ENCODE data around the gene CEP104.
"Not testable (repeated sequence)": the region's sequence is repeated elsewhere in the genome, so short reads cannot be mapped to it uniquely, and the experiment has no call there.

CEP104 gene

DNA sequence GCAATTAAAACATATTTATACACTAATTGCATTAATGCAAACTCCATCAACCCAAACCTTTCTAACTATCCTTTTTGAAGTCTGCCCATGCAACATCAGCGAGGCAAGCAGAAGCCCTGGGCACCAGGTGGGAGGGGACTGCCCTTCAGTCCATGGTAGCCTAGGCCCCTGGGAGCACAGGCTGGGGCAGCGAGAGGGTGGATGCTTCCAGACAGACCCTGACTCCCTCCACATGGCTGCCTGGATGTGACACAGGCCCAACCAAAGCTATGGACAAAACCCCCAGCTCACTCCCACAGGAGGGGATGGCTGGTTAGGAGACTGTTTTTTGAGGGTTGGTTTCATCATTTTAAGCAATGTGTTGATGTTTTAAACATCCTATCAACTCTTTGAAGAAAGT lies 42.9 kb downstream of the CEP104 start:
- Histone ChIP-seq H3K27ac (ENCODE audit: low read depth, low read length) (no peak overlapping the region), H3K36me3 (ENCODE audit: control insufficient read depth, low read length) (peaks cover 11% of the 10 kb centered on the region), H3K9me2 (replicated peaks; ENCODE audit: control insufficient read depth, low read length) (no peaks in the 10 kb centered on the region), H3K4me1 (ENCODE audit: control insufficient read depth, low read length) (no peaks in the 10 kb centered on the region), H3K79me2 (ENCODE audit: control insufficient read depth, low read length) (no peaks in the 10 kb centered on the region), H4K20me1 (ENCODE audit: control insufficient read depth, insufficient read depth, low read depth, low read length) (no peaks in the 10 kb centered on the region), H3K9me3 (ENCODE audit: control insufficient read depth, insufficient read depth, low read length) (no peaks in the 10 kb centered on the region), H3K27me3 (ENCODE audit: control insufficient read depth, low read length) (no peaks in the 10 kb centered on the region), H3F3A (ENCODE audit: control insufficient read depth, insufficient read depth) (peaks cover 7% of the 10 kb centered on the region; the same call in 1 of the 2 replicates), H3K4me3 (ENCODE audit: low read length) (no peak overlapping the region), H3K4me2 (ENCODE audit: low read length) (no peak overlapping the region)
- no peak for TF ChIP-seq EZH2phosphoT487 (IDR thresholded peaks at IDR 0.05; ENCODE audit: borderline replicate concordance, low read length)
- TF ChIP-seq, protein P1, sequence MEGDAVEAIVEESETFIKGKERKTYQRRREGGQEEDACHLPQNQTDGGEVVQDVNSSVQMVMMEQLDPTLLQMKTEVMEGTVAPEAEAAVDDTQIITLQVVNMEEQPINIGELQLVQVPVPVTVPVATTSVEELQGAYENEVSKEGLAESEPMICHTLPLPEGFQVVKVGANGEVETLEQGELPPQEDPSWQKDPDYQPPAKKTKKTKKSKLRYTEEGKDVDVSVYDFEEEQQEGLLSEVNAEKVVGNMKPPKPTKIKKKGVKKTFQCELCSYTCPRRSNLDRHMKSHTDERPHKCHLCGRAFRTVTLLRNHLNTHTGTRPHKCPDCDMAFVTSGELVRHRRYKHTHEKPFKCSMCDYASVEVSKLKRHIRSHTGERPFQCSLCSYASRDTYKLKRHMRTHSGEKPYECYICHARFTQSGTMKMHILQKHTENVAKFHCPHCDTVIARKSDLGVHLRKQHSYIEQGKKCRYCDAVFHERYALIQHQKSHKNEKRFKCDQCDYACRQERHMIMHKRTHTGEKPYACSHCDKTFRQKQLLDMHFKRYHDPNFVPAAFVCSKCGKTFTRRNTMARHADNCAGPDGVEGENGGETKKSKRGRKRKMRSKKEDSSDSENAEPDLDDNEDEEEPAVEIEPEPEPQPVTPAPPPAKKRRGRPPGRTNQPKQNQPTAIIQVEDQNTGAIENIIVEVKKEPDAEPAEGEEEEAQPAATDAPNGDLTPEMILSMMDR (IDR thresholded peaks at IDR 0.05; ENCODE audit: low read depth, low read length, poor library complexity, severe bottlenecking) = no peak

DNA sequence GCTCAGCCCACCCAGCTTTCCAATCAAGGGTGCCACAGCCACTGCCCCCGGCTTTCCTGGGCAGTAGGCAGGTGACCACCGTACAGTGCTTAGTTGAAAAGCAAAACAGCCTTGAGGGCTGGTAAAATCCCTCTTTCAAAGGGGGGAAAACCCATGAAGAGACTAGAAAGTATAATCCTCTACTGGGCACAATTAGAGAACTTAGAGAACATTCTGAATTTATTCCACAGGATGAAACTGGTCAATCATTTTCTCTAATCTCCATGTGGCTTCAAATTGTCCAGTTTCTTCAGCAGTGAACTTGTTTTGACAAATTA lies 45.5 kb downstream of the CEP104 start:
- no peaks in the 10 kb centered on the region for H3K79me2 ChIP-seq (ENCODE audit: control insufficient read depth, low read length)
- peaks cover 11% of the 10 kb centered on the region for H3K36me3 ChIP-seq (ENCODE audit: control insufficient read depth, low read length)
- no peaks in the 10 kb centered on the region for H4K20me1 ChIP-seq (ENCODE audit: control insufficient read depth, insufficient read depth, low read depth, low read length)
- H3K4me2 ChIP-seq (ENCODE audit: low read length) = no peak overlapping the region
- H3K4me1 ChIP-seq (ENCODE audit: control insufficient read depth, low read length) = no peaks in the 10 kb centered on the region
- H3F3A ChIP-seq (ENCODE audit: control insufficient read depth, insufficient read depth) = peaks cover 7% of the 10 kb centered on the region; the same call in 1 of the 2 replicates
- no peak for TF ChIP-seq EZH2phosphoT487 (IDR thresholded peaks at IDR 0.05; ENCODE audit: borderline replicate concordance, low read length)
- TF ChIP-seq, protein P1 (IDR thresholded peaks at IDR 0.05; ENCODE audit: low read depth, low read length, poor library complexity, severe bottlenecking) = no peak
- H3K27ac ChIP-seq (ENCODE audit: low read depth, low read length) = no peak overlapping the region
- no peaks in the 10 kb centered on the region for H3K27me3 ChIP-seq (ENCODE audit: control insufficient read depth, low read length)
- no peak overlapping the region for H3K4me3 ChIP-seq (ENCODE audit: low read length)
- H3K9me3 ChIP-seq (ENCODE audit: control insufficient read depth, insufficient read depth, low read length) = no peaks in the 10 kb centered on the region
- no peaks in the 10 kb centered on the region for H3K9me2 ChIP-seq (replicated peaks; ENCODE audit: control insufficient read depth, low read length)

DNA sequence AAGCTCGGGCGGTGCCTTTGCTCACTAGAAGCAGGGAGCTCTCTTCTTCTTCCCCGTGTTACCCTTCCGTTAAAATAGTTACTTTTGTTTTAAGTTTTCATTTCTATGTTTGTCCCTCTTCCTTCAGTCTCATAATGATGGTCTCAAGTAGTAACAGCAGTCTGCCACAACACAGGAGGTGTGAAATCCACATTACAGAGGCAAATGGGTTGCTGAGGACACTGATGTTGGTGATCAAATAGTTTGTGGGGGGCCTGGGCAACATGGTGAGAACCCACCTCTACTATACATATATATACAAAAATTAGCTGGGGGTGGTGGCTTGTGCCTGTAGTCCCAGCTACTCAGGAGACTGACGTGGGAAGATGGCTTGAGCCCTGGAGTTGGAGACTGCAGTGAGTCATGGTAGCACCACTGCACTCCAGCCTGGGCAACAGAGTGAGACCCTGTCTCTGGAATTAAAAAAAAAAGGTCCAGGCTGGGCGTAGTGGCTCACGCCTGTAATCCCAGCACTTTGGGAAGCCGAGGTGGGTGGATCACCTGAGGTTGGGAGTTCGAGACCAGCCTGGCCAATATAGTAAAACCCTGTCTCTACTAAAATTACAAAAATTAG lies 46.8 kb downstream of the CEP104 start:
- not testable (repeated sequence) for H3K27ac ChIP-seq (ENCODE audit: low read depth, low read length); H4K20me1 ChIP-seq (ENCODE audit: control insufficient read depth, insufficient read depth, low read depth, low read length); H3K4me3 ChIP-seq (ENCODE audit: low read length); H3K27me3 ChIP-seq (ENCODE audit: control insufficient read depth, low read length); H3K9me2 ChIP-seq (replicated peaks; ENCODE audit: control insufficient read depth, low read length); H3K79me2 ChIP-seq (ENCODE audit: control insufficient read depth, low read length); H3K9me3 ChIP-seq (ENCODE audit: control insufficient read depth, insufficient read depth, low read length); H3K4me1 ChIP-seq (ENCODE audit: control insufficient read depth, low read length); H3K4me2 ChIP-seq (ENCODE audit: low read length); H3F3A ChIP-seq (ENCODE audit: control insufficient read depth, insufficient read depth)
- H3K36me3 ChIP-seq (ENCODE audit: control insufficient read depth, low read length) = peaks cover 11% of the 10 kb centered on the region

DNA sequence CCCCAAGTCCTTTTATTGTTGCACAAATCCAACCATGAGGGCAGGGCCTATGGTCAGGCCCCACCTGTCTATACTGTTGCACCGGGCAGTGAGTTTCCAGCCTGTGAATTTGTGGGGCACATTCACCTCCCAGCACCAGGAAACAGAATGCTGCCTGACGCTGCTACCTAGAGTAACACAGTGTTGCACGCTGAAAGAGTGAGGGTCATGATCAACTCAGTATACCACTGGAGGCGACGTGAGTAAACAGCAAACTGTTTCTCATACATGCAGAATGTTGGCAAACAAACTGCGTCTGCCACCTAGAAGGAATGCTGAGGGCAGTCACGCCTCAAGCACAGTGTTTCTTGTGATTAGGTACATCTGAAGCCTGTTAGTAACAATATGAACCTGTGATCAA lies 47.3 kb downstream of the CEP104 start:
- TF ChIP-seq, protein P1 (IDR thresholded peaks at IDR 0.05; ENCODE audit: low read depth, low read length, poor library complexity, severe bottlenecking) = no peak
- no peak for TF ChIP-seq EZH2phosphoT487 (IDR thresholded peaks at IDR 0.05; ENCODE audit: borderline replicate concordance, low read length)

More for the DNA sequence above, 47.3 kb downstream of the CEP104 start:
- Histone ChIP-seq H3F3A (ENCODE audit: control insufficient read depth, insufficient read depth) (peaks cover 7% of the 10 kb centered on the region; the same call in 1 of the 2 replicates), H3K27me3 (ENCODE audit: control insufficient read depth, low read length) (peaks cover 2% of the 10 kb centered on the region), H3K9me2 (replicated peaks; ENCODE audit: control insufficient read depth, low read length) (no peaks in the 10 kb centered on the region), H3K79me2 (ENCODE audit: control insufficient read depth, low read length) (no peaks in the 10 kb centered on the region), H4K20me1 (ENCODE audit: control insufficient read depth, insufficient read depth, low read depth, low read length) (no peaks in the 10 kb centered on the region), H3K27ac (ENCODE audit: low read depth, low read length) (no peak overlapping the region), H3K9me3 (ENCODE audit: control insufficient read depth, insufficient read depth, low read length) (no peaks in the 10 kb centered on the region), H3K4me3 (ENCODE audit: low read length) (no peak overlapping the region), H3K36me3 (ENCODE audit: control insufficient read depth, low read length) (peaks cover 5% of the 10 kb centered on the region), H3K4me1 (ENCODE audit: control insufficient read depth, low read length) (no peaks in the 10 kb centered on the region), H3K4me2 (ENCODE audit: low read length) (no peak overlapping the region)

Measured in DOHH2 (cell line).